Hippocampal formation (tissue), 2 donors: Measurements from ENCODE around the gene GAL3ST2.
"Not testable (repeated sequence)": the region's sequence is repeated elsewhere in the genome, so short reads cannot be mapped to it uniquely, and the experiment has no call there.

ENCODE experiments used
- DNase-seq, 2 donors: peaks; one replicate each; lab custom pipeline; 2025; lab: John Stamatoyannopoulos, UW

GAL3ST2 gene

DNA sequence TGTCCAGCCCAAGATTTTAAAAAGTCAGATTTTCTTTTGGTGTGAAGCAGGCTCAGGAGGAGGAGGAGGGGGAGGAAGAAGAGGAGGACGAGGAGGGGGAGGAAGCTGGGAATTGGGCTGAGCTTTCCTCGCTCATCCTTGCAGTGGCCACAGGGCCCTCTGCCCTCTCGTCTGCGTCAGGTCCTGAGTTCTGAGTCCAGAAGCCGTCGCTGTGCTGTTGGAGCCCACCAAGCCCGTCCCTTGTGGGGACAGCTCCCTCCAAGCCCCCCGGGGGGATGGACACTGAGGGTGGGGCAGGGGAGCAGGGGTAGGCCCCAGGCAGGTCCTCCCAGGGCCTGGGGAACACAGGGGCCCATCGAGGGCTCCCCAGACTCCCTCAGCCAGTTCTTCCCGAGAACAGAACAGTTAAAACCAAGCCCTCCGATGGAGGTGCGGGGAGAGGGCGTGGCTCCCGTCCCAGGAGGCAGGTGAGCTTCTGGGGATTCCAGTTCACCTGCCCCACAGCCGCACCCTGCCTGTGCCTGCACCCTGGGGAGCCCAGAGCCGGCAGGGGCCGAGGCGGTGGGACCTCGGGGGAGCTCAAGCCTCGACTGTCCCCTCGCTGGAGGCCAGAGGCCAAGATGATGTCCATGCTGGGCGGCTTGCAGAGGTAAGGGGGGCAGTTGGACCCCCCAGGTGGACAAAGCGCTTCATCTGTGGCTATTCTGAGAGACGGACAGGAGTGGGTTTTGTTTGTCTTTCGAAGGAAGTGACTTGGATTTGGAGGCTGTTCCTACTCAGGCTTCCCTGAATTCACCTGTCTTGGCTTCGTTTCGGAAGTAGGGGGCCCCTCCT, at the start of gene GAL3ST2:
Gene GAL3ST2 (plus strand): TSS at position 487 of the 834 bp plus-strand sequence. CDS start 134 bp downstream, at position 621.
- no peak for DNase-seq

DNA sequence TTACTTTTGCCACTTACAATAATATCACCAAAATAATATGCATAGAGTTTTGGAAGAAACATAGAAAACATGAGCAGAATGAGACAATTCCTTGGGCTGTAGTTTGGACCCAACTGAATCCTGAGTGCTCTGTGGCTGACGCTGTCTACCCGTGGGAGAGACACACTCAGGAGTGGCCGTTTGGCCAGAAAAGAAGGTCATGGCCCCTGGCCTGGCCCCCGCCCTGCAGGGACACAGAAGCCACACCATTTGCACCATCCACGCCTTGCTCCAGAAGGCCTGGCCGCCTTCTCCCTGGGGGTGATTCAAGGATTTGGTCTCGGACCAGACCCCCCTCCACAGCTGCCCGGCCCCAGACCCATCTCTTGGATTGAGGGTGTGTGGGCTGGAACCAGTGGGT, 48.6 kb upstream of the GAL3ST2 start:
- no peak for DNase-seq

DNA sequence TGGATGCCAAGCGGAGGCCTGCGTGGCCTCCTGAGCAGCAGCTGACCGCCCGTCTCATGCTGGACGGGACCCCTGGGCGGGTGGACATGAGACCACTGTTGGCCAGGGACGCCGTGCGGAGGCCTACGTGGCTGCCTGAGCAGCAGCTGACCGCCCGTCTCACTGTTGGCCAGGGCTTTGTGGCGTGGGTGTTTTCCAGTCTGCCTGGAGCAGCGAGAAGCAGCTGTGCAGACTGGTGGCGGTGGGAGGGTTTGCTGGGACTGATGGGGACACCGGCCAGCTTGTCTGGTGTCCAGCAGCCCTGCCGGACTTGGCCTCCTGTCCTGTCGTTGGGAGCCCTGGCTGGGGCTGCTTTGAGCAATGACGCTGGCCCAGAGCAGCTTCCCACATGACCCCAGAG, 48.0 kb upstream of the GAL3ST2 start:
- peak; percentile 27 to 71 for DNase-seq

DNA sequence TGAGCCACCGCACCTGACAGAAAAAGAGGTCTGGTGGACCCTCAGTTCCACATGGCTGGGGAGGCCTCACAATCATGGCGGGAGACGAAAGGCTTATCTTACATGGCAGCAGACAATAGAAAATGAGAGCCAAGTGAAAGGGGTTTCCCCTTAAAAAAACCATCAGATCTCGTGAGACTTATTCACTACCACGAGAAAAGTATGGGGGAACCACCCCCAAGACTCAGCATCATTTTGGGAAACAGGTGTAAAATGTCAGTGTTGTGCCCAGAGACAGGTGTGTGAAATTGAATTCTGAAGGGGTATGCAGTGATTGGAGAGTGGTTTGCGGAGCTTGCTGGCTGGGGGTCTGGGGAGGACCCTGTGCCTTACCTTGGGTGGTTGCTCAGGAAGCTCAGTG, 46.8 kb upstream of the GAL3ST2 start:
- no peak for DNase-seq

- no peak for DNase-seq
Observed at GRCh38 chr2:241730671-241731293, 45.8 kb upstream of the GAL3ST2 start.

DNA sequence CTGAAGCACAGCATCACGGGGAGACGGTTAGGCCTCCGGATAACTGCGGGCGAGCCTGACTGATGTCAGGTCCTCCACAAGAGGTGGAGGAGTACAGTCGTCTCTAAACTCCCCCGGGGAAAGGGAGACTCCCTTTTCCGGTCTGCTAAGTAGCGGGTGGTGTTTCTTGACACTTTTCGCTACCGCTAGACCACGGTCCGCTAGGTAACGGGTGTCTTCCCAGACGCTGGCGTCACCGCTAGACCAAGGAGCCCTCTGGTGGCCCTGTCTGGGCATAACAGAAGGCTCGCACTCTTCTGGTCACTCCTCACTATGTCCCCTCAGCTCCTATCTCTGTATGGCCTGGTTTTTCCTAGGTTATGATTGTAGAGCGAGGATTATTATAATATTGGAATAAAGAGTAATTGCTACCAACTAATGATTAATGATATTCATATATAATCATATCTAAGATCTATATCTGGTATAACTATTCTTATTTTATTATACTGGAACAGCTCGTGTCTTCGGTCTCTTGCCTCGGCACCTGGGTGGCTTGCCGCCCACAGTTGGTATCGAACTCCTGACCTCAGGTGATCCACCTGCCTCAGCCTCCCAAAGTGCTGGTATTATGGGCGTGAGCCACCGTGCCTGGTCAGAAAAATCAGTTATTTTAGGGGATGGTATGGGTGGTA, 44.0 kb upstream of the GAL3ST2 start:
- DNase-seq: not testable (repeated sequence)

DNA sequence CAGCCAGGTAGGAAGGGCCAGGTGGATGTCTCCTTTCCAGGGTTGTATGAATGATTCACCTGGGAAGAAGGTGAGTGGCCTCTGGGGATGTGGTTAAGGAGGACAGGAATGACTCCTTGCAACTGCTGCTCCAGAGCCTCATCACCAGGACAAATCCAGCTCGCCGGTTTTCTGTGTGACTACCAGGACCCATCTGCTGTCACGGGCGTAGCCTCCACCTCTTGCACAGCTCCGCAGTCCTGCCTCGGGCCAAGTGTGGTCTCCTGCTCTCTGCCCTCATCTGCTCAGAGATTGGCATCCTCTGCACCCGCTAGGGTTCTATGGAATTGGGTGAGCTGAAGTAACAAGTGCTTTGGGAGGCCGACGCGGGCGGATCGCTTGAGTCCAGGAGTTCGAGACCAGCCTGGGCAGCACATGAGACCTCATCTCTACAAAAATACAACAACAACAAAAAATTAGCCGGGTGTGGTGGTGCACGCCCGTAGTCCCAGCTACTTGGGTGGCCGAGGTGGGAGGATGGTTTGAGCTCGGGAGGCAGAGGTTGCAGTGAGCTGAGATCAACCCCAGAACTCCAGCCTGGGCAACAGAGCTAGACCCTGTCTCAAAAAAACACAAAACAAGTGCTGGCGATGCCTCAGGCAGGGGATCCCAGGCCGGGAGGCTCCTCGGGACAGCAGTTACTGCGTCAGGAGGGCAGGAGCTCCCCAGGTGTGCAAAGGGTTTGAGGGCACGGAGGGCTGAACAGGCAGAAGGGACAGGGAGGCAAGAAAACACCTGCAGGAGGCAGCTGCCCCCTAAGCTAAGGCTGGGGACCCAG, 43.0 kb upstream of the GAL3ST2 start:
- no peak for DNase-seq

GRCh38 chr2:241734208-241734466, 42.5 kb upstream of the GAL3ST2 start:
- DNase-seq: no peak

DNA sequence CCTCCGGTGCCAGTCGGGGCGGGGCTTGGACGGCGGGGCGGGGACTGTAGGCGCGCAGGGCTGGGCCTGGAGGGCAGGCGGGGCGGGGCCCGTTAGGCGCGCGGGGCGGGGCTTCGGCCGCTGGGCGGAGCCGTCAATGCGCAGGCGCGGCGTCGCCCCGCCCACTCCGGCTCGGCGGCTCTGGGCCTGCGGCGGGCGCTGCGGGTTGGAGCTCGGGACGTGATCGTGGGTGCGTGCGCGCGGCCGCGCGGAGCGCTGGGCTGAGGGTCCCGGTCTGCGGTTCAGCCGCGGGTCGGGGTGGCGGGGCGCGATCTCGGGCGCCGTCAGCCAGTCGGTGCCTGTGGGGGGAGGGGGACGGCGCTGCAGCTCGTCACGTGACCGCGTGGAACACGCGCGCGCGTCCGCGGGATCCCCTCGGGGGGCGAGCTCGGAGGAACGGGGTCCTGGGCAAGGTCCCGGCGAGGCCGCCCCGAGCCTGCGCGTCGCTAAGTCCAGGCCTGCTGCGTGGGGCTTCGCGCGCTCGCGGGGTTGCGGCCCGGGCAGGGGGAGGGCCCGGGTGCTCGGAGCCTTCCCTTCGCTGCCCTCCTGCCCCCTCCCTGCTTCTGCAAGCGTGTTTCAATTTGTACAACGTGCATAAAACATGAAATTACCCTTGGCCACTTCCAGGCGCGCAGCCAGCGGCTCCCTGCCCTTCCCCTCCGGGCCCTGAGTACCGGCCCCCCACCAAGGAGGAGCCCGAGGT, 42.0 kb upstream of the GAL3ST2 start, which contains the start of gene D2HGDH:
Gene D2HGDH (plus strand): TSS at position 164 of the 742 bp plus-strand sequence. CDS start 595 bp downstream, outside the sequence.
- DNase-seq: peak; percentile 68 to 90

GRCh38 chr2:241736111-241736510, 40.5 kb upstream of the GAL3ST2 start:
- DNase-seq: no peak

DNA sequence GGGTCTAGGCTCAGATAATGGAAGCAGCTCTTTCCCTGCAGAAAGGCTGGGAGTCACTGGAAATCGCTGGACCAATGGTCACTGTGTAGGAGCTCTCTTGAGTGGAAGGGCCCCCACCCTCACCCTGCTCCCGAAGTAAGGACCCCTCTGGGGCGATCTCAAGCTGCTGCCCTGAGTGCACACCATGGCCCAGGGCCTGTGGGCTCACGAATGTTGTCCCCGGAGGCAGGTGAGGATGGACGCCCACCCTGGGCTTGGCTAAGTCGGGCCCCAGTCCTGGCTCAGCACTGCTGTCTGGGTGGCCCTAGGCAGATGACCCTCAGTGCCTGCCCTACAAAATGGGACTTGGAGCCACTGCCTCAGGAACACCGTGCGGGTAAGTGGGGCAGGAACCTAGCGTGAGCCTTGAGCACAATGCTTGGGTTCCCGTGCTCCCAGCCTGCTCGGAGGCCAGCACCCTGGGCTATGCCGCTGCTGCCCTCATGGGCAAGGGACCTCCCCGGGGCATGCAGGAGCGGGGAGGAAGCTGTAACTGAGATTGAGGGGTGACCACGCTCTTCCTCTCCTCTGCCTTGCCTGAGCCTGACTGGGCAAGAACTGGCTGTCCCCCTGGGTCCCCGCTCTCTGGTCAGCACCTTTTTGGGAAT, 38.5 kb upstream of the GAL3ST2 start:
- DNase-seq: no peak

GRCh38 chr2:241739177-241739576, 37.4 kb upstream of the GAL3ST2 start:
- DNase-seq: no peak

- DNase-seq: no peak
Observed at GRCh38 chr2:241739651-241740050, 37.0 kb upstream of the GAL3ST2 start.

DNA sequence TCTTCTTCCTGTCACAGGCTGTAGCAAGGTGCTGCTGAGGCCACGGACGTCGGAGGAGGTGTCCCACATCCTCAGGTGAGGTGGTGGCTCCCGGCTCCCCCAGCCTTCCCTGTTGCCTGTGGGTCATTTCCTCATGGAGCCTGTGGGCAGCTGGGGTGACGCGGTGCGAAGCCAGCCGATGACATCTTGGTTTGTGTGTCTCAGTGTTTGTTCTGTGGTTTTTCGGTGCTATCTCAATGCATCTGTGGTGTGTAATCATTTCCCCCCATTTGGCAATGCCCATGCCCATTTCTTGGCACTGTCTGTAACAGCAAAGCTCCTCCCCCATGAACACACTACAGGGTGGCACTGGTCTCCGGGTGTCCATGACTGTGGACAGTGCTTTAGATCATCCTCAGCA, 35.6 kb upstream of the GAL3ST2 start:
- DNase-seq: no peak

DNA sequence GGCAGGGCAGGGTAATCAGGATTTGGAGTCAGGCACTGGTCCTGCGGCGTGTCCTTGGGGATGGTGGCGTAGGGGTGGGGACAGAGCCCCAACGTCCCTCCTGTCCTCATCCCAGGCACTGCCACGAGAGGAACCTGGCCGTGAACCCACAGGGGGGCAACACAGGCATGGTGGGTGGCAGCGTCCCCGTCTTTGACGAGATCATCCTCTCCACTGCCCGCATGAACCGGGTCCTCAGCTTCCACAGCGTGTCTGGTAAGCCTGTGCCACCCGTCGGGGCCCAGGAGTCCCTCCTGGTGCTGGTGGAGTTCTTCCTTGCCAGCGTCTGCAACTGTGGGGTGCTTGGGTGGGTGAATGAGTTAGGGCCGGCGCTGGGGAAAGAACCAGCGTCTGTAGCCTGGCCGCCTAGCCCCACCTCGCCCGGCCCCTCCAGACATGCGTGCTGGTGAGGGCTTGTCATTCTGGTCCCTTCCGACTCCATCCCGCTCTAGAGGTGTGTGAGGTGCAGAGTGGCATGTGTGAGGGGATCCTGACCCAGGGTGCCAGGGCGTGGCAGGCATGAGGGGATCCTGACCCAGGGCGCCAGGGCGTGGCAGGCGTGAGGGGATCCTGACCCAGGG, 34.2 kb upstream of the GAL3ST2 start:
- DNase-seq: no peak

- DNase-seq: not testable (repeated sequence)
Observed at GRCh38 chr2:241743008-241743407, 33.6 kb upstream of the GAL3ST2 start.

- DNase-seq: no peak
Observed at GRCh38 chr2:241743620-241744019, 33.0 kb upstream of the GAL3ST2 start.

GRCh38 chr2:241744028-241744754, 32.4 kb upstream of the GAL3ST2 start:
- DNase-seq: no peak

GRCh38 chr2:241745276-241745675, 31.3 kb upstream of the GAL3ST2 start:
- DNase-seq: no peak

GRCh38 chr2:241746084-241746483, 30.5 kb upstream of the GAL3ST2 start:
- no peak for DNase-seq
